Activated CD8-positive, alpha-beta T cell treated with anti-CD3 and anti-CD28 coated beads for 36 hours (primary cell): ENCODE results near the gene LRCH2. TPM values are rescaled to one million over a fixed set of nuclear protein-coding genes. Genes with fewer than 3 reads are reported as not detected.

Experiments used
- ATAC-seq: fragments of 200-7000 bp; cut with Tn5 transposase; one replicate; pipeline ENCODE4 v1.10.0; 2021; ENCODE audit warnings: mild to moderate bottlenecking, moderate library complexity
- CTCF ChIA-PET: fragments of 350-600 bp; sonication (Branson Sonifier 250); formaldehyde crosslinking; loops from one replicate; lab custom pipeline; 2021; ENCODE audit warnings: antibody characterized with exemption; lab: Charles Lee
- POLR2A ChIA-PET: fragments of 350-600 bp; sonication (Branson Sonifier 250); formaldehyde crosslinking; loops from one replicate; lab custom pipeline; 2021; ENCODE audit warnings: antibody characterized with exemption; lab: Charles Lee
- DNase-seq: peaks from one replicate; pipeline ENCODE4 v3.0.0-alpha.2; 2020
- H3K27ac Mint-ChIP-seq: one replicate; pipeline ENCODE4 v1.8.0; 2021; ENCODE audit warnings: mild to moderate bottlenecking, mixed read lengths
- H3K27me3 Mint-ChIP-seq: one replicate; pipeline ENCODE4 v1.8.0; 2021; ENCODE audit warnings: mixed read lengths
- H3K36me3 Mint-ChIP-seq: one replicate; pipeline ENCODE4 v1.8.0; 2021; ENCODE audit warnings: low read depth, mixed read lengths
- H3K4me1 Mint-ChIP-seq: one replicate; pipeline ENCODE4 v1.8.0; 2021; ENCODE audit warnings: low read depth, mixed read lengths
- H3K4me3 Mint-ChIP-seq: one replicate; pipeline ENCODE4 v1.8.0; 2021; ENCODE audit warnings: mild to moderate bottlenecking, moderate library complexity, mixed read lengths
- H3K9me3 Mint-ChIP-seq: one replicate; pipeline ENCODE4 v1.8.0; 2021; ENCODE audit warnings: mixed read lengths
- CTCF ChIP-seq: fragments of 200-600 bp; IDR thresholded peaks from one replicate; pipeline ENCODE4 v1.8.0; 2022; ENCODE audit warnings: antibody characterized with exemption, mild to moderate bottlenecking
- intact Hi-C: fragments of 100-400 bp; cut with micrococcal nuclease; formaldehyde crosslinking; loops from one replicate; pipeline ENCODE4 v1.10.0; 2022
- total RNA-seq, 2 experiments: library from RNA; stranded (reverse); gene quantifications; one replicate each; pipeline ENCODE4 v1.2.3, GENCODE V29; 2021

The LRCH2 gene
- total RNA-seq, 2 experiments from 2014 or later: not detected

GRCh38 chrX:115264009-115264408, 30.1 kb upstream of the LRCH2 start:
- DNase-seq (no peak), ATAC-seq (no peak)
- no peaks in the 10 kb centered on the region for H3K4me1 Mint-ChIP-seq
- H3K27ac Mint-ChIP-seq: no peak overlapping the region
- H3K9me3 Mint-ChIP-seq: no peaks in the 10 kb centered on the region
- no peak overlapping the region for H3K4me3 Mint-ChIP-seq
- ChIA-PET CTCF (no interaction called here), POLR2A (no interaction called here)
- intact Hi-C loops: no loop called here
- no peaks in the 10 kb centered on the region for H3K27me3 Mint-ChIP-seq
- no peak for TF ChIP-seq CTCF
- H3K36me3 Mint-ChIP-seq: no peaks in the 10 kb centered on the region

GRCh38 chrX:115261148-115261547, 27.3 kb upstream of the LRCH2 start:
- H3K27ac Mint-ChIP-seq: no peak overlapping the region
- H3K36me3 Mint-ChIP-seq: no peaks in the 10 kb centered on the region
- intact Hi-C loops: no loop called here
- H3K4me1 Mint-ChIP-seq: no peaks in the 10 kb centered on the region
- DNase-seq (no peak), ATAC-seq (no peak)
- POLR2A ChIA-PET: no interaction called here
- no peaks in the 10 kb centered on the region for H3K9me3 Mint-ChIP-seq
- CTCF ChIA-PET: no interaction called here
- H3K27me3 Mint-ChIP-seq: no peaks in the 10 kb centered on the region
- no peak overlapping the region for H3K4me3 Mint-ChIP-seq
- no peak for TF ChIP-seq CTCF

- DNase-seq (no peak), ATAC-seq (no peak)
- Mint-ChIP-seq H3K27ac (no peak overlapping the region), H3K4me3 (no peak overlapping the region), H3K4me1 (no peaks in the 10 kb centered on the region), H3K9me3 (no peaks in the 10 kb centered on the region), H3K27me3 (no peaks in the 10 kb centered on the region), H3K36me3 (no peaks in the 10 kb centered on the region)
- intact Hi-C loops: no loop called here
- CTCF ChIA-PET: no interaction called here
- POLR2A ChIA-PET: no interaction called here
- no peak for TF ChIP-seq CTCF
These were observed 26.4 kb upstream of the LRCH2 start for GRCh38 chrX:115260330-115260729.

- POLR2A ChIA-PET: no interaction called here
- Mint-ChIP-seq H3K9me3 (no peaks in the 10 kb centered on the region), H3K4me1 (no peaks in the 10 kb centered on the region), H3K4me3 (no peak overlapping the region), H3K27ac (no peak overlapping the region), H3K36me3 (no peaks in the 10 kb centered on the region), H3K27me3 (no peaks in the 10 kb centered on the region)
- intact Hi-C loops: no loop called here
- TF ChIP-seq CTCF: no peak
- DNase-seq (no peak), ATAC-seq (no peak)
- CTCF ChIA-PET: no interaction called here
These were observed 25.5 kb upstream of the LRCH2 start for GRCh38 chrX:115259238-115259875.

GRCh38 chrX:115257711-115258110, 23.8 kb upstream of the LRCH2 start:
- Mint-ChIP-seq H3K27ac (no peak overlapping the region), H3K27me3 (no peaks in the 10 kb centered on the region), H3K9me3 (no peaks in the 10 kb centered on the region), H3K36me3 (no peaks in the 10 kb centered on the region), H3K4me1 (no peaks in the 10 kb centered on the region), H3K4me3 (no peak overlapping the region)
- POLR2A ChIA-PET: no interaction called here
- TF ChIP-seq CTCF: no peak
- intact Hi-C loops: no loop called here
- ATAC-seq: no peak
- CTCF ChIA-PET: no interaction called here
- no peak for DNase-seq
